ENCODE measurements around the gene GLIPR1.

- TF ChIP-seq POLR2AphosphoS5 (IDR thresholded peaks at IDR 0.05; ENCODE audit: borderline replicate concordance, low read depth, low read length) (peak; percentile 87), EZH2 (IDR thresholded peaks at IDR 0.05) (no peak), FOXP2 (optimal IDR thresholded peaks at IDR 0.05; ENCODE audit: control extremely low read depth, extremely low read length, insufficient read depth) (no peak)
Measured at GRCh38 chr12:75511116-75512048, 30.8 kb downstream of the GLIPR1 start, which contains the start of gene KRR1.
